Caco-2 (cell line): ENCODE measurements around the gene AATK. TPM values are rescaled to one million over a fixed set of nuclear protein-coding genes. Genes with fewer than 3 reads are reported as not detected.

ENCODE experiments used
- BruUV-seq: library from RNA; stranded (reverse); fragments of 400-500 nt; replicated peaks from 2 replicates; lab custom pipeline; 2021; lab: Mats Ljungman, UMichigan
- CTCF ChIA-PET: fragments of 300-600 bp; sonication (Branson Sonifier 250); formaldehyde crosslinking; loops from one replicate; lab custom pipeline; 2022; ENCODE audit warnings: antibody characterized with exemption; lab: Charles Lee
- POLR2A ChIA-PET: fragments of 300-600 bp; sonication (Branson Sonifier 250); formaldehyde crosslinking; loops from one replicate; lab custom pipeline; 2022; ENCODE audit warnings: antibody characterized with exemption; lab: Charles Lee
- DNase-seq, 2 experiments: peaks; one replicate each; pipeline versions ENCODE4 v3.0.0 to v3.0.0-alpha.2; 2020 to 2022
- H3K27me3 ChIP-seq: replicated peaks from 2 replicates; pipeline ENCODE4 v1.6.0; 2011; ENCODE audit warnings: low read length; ENCODE audit not compliant: control insufficient read depth, insufficient read depth
- H3K36me3 ChIP-seq: 2 replicates; pipeline ENCODE4 v1.5.1; 2011; ENCODE audit warnings: low read length; ENCODE audit not compliant: control insufficient read depth, insufficient read depth
- H3K4me1 ChIP-seq: fragments of 250-450 bp; sonication (Bioruptor Pico); 2 replicates; pipeline ENCODE4 v1.5.1; 2020; ENCODE audit warnings: mild to moderate bottlenecking
- H3K4me3 ChIP-seq: 2 replicates; pipeline ENCODE4 v1.5.1; 2011; ENCODE audit warnings: low read depth, mild to moderate bottlenecking, control low read depth, low read length
- H3K9me3 ChIP-seq: fragments of 250-450 bp; sonication (Bioruptor Pico); 2 replicates; pipeline ENCODE4 v1.5.1; 2020; ENCODE audit warnings: mild to moderate bottlenecking, moderate library complexity
- H3K27ac Mint-ChIP-seq: one replicate; pipeline ENCODE4 v1.8.0; 2022; ENCODE audit warnings: mixed read lengths; ENCODE audit not compliant: unreplicated experiment
- H3K27me3 Mint-ChIP-seq: one replicate; pipeline ENCODE4 v1.8.0; 2022; ENCODE audit warnings: mixed read lengths; ENCODE audit not compliant: insufficient read depth, unreplicated experiment
- H3K36me3 Mint-ChIP-seq: one replicate; pipeline ENCODE4 v1.8.0; 2022; ENCODE audit warnings: mild to moderate bottlenecking, mixed read lengths; ENCODE audit not compliant: insufficient read depth, unreplicated experiment
- H3K4me1 Mint-ChIP-seq: one replicate; pipeline ENCODE4 v1.8.0; 2022; ENCODE audit warnings: low read depth, mixed read lengths; ENCODE audit not compliant: unreplicated experiment
- H3K4me3 Mint-ChIP-seq: one replicate; pipeline ENCODE4 v1.8.0; 2022; ENCODE audit warnings: mild to moderate bottlenecking, moderate library complexity, mixed read lengths; ENCODE audit not compliant: unreplicated experiment
- H3K9me3 Mint-ChIP-seq: one replicate; pipeline ENCODE4 v1.8.0; 2022; ENCODE audit warnings: mixed read lengths; ENCODE audit not compliant: unreplicated experiment
- intact Hi-C: fragments of 100-400 bp; cut with micrococcal nuclease; formaldehyde crosslinking; loops from one replicate; pipeline ENCODE4 v1.10.0; 2022; ENCODE audit not compliant: unreplicated experiment
- total RNA-seq: library from RNA; stranded (reverse); gene quantifications from 2 replicates; pipeline ENCODE4 v1.2.3, GENCODE V29; 2022
- TF ChIP-seq, protein P1 (sequence below), 2 experiments: fragments of 200-600 bp in 1 of 2; IDR thresholded peaks; 1 replicate in 1 of 2; 2 replicates in 1 of 2; pipeline versions ENCODE4 v1.5.1 to v1.8.0; 2011 to 2022; ENCODE audit warnings: antibody characterized with exemption in 1 of 2, control low read depth in 1 of 2, inconsistent platforms in 1 of 2, low read depth in 1 of 2, low read length in 1 of 2, mild to moderate bottlenecking in 1 of 2, moderate library complexity in 1 of 2; ENCODE audit not compliant: insufficient read depth in 1 of 2, severe bottlenecking in 1 of 2, unreplicated experiment in 1 of 2

Gene AATK
- total RNA-seq, 1 experiment from 2014 or later, result 26.6 TPM

DNA sequence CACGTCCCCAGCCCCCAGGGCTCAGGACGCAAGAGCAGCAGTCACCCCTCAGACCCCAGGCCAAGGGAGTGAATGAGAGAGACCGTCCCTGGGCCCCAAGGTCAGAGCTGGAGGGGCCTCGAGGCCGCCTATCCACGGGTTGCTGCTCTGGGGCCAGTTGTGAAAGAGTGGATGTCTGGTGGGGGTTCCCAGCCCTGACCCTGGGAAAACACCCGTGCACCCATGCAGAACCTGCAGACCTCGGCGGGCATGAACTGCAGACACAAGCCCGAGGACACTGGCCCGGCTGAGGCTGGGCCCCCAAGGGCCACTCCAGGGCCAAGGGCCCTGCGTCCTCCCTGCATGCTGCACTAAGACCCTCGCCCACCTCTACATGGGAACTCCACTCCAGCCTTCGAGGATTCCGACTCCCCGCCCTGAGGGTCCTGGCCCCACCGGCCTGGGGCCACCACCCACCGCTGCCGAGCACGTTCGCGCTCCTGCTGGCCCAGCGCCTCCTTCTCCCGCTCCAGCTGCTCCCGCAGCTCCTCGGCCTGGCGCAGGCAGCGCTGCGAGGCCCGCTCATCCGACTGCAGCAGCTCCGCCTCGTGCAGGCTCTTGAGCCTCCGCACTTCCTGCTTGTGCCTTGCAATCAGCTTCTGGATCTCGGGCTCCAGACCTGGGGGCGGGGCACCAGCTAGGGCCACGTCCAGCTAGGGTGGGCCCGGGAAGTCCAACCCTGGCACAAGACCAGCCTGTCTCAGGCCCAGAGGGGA lies 27.6 kb upstream of the AATK start:
- Histone ChIP-seq H3K9me3 (no peaks in the 10 kb centered on the region), H3K27me3 (no peaks in the 10 kb centered on the region), H3K4me3 (no peak overlapping the region), H3K4me1 (no peaks in the 10 kb centered on the region), H3K36me3 (no peaks in the 10 kb centered on the region; the same call in 1 of the 2 replicates)
- no peak overlapping the region for H3K27ac Mint-ChIP-seq
- no peak overlapping the region for H3K4me3 Mint-ChIP-seq
- ChIA-PET POLR2A (no interaction called here), CTCF (interaction anchor here (1.7 kb wide), 1 partner anchor 7 kb away, joined by 5 read pairs; no protein-coding TSS in a partner anchor)
- no peak for DNase-seq
- TF ChIP-seq, protein P1, sequence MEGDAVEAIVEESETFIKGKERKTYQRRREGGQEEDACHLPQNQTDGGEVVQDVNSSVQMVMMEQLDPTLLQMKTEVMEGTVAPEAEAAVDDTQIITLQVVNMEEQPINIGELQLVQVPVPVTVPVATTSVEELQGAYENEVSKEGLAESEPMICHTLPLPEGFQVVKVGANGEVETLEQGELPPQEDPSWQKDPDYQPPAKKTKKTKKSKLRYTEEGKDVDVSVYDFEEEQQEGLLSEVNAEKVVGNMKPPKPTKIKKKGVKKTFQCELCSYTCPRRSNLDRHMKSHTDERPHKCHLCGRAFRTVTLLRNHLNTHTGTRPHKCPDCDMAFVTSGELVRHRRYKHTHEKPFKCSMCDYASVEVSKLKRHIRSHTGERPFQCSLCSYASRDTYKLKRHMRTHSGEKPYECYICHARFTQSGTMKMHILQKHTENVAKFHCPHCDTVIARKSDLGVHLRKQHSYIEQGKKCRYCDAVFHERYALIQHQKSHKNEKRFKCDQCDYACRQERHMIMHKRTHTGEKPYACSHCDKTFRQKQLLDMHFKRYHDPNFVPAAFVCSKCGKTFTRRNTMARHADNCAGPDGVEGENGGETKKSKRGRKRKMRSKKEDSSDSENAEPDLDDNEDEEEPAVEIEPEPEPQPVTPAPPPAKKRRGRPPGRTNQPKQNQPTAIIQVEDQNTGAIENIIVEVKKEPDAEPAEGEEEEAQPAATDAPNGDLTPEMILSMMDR (IDR thresholded peaks at IDR 0.05; ENCODE audit: insufficient read depth in 1 of 2, low read depth in 1 of 2, low read length in 1 of 2, severe bottlenecking in 1 of 2, unreplicated experiment in 1 of 2), result no peak
- no peaks in the 10 kb centered on the region for H3K27me3 Mint-ChIP-seq
- H3K36me3 Mint-ChIP-seq, result peaks cover 4% of the 10 kb centered on the region
- no TSS peak for BruUV-seq
- H3K4me1 Mint-ChIP-seq, result no peaks in the 10 kb centered on the region
- intact Hi-C loops, result no loop called here
- H3K9me3 Mint-ChIP-seq, result no peaks in the 10 kb centered on the region

DNA sequence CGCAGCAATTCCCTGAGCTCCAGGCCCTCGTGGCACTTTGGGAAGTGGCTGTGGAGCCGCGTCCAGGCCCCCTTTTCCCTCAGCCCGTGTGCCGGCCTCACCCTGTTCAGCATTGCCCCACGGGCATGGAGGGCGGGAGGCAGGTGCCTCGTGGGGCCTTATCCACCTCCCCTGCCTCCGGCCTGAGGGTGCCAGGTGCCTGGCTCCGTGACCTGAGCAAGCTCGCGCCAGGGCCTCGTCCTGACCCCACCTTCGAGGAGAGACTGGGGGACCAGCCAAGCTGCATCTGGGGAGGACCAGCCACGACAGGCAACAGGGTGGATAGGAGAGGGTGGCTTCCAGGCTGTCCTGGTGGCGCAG lies 27.0 kb upstream of the AATK start:
- H3K36me3 ChIP-seq, result no peaks in the 10 kb centered on the region; the same call in 1 of the 2 replicates
- BruUV-seq, result no TSS peak
- ChIA-PET POLR2A (no interaction called here), CTCF (interaction anchor here (1.7 kb wide), 1 partner anchor 8 kb away, joined by 5 read pairs; no protein-coding TSS in a partner anchor)
- no peaks in the 10 kb centered on the region for H3K9me3 ChIP-seq
- no peaks in the 10 kb centered on the region for H3K27me3 Mint-ChIP-seq
- H3K27ac Mint-ChIP-seq, result no peak overlapping the region
- no peak overlapping the region for H3K4me3 ChIP-seq
- H3K9me3 Mint-ChIP-seq, result no peaks in the 10 kb centered on the region
- H3K4me1 Mint-ChIP-seq, result no peaks in the 10 kb centered on the region
- H3K27me3 ChIP-seq, result no peaks in the 10 kb centered on the region
- H3K4me3 Mint-ChIP-seq, result no peak overlapping the region
- no peaks in the 10 kb centered on the region for H3K36me3 Mint-ChIP-seq
- H3K4me1 ChIP-seq, result no peaks in the 10 kb centered on the region
- TF ChIP-seq, protein P1 (IDR thresholded peaks at IDR 0.05; ENCODE audit: insufficient read depth in 1 of 2, low read depth in 1 of 2, low read length in 1 of 2, severe bottlenecking in 1 of 2, unreplicated experiment in 1 of 2), result no peak
- intact Hi-C loops, result no loop called here
- no peak for DNase-seq

DNA sequence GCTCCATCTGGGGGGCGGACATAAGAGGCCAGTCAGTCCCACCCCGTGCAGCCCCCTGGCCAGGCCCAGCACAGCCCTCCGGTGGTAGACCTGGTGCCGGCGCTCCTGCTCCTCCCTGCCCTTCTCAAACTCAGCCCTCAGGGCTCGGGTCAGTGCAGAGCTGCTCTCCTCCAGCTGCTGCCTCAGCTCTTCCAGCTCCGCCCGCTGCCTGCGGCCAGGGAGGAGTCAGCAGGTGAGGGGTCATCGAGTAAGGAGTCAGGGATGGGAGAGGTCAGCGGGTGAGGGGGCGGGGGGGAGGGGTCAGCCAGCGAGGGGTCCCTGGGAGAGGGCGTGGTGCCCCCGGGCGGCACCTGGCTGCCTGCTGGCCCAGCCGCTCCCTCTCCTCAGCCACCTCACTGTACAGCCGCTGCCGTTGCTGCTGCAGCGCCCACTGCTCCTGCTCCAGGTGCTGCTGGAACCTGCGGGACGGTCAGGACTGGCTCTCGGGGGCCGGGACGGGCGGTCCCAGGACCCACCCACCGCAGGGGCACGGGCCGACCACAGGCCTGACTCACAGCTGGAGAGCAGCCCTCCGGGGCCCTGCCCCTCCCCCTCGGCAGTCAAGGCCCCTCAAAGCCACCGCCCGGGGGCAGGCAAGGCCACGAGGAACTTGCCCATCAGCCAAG lies 26.5 kb upstream of the AATK start:
- Histone ChIP-seq H3K4me3 (no peak overlapping the region), H3K27me3 (no peaks in the 10 kb centered on the region), H3K9me3 (no peaks in the 10 kb centered on the region), H3K4me1 (no peaks in the 10 kb centered on the region), H3K36me3 (no peaks in the 10 kb centered on the region; the same call in 1 of the 2 replicates)
- BruUV-seq, result no TSS peak
- ChIA-PET POLR2A (no interaction called here), CTCF (interaction anchor here (1.7 kb wide), 1 partner anchor 8 kb away, joined by 5 read pairs; no protein-coding TSS in a partner anchor)
- Mint-ChIP-seq H3K4me3 (no peak overlapping the region), H3K9me3 (no peaks in the 10 kb centered on the region), H3K4me1 (no peaks in the 10 kb centered on the region), H3K27me3 (no peaks in the 10 kb centered on the region), H3K27ac (no peak overlapping the region), H3K36me3 (no peaks in the 10 kb centered on the region)
- DNase-seq, result peak in 1 of 2 experiments; percentile 77
- TF ChIP-seq, protein P1 (IDR thresholded peaks at IDR 0.05; ENCODE audit: insufficient read depth in 1 of 2, low read depth in 1 of 2, low read length in 1 of 2, severe bottlenecking in 1 of 2, unreplicated experiment in 1 of 2), result no peak
- intact Hi-C loops, result no loop called here
